Prostate gland (tissue), 2 donors: ENCODE data around the gene GNA12. TPM values are rescaled to one million over a fixed set of nuclear protein-coding genes. Genes with fewer than 3 reads are reported as not detected.
A peak's percentile ranks its signal among the peaks of the same experiment; 100 is the strongest.

Source experiments
- DNase-seq: peaks from one replicate; pipeline ENCODE4 v3.0.0-alpha.2; 2019; ENCODE audit warnings: low spot score
- H3K27ac ChIP-seq, 2 donors: fragments of 200-600 bp; sonication (generic); 2 replicates each; pipeline ENCODE4 v1.5.1; 2017 to 2019
- H3K27me3 ChIP-seq: fragments of 200-600 bp; sonication (generic); replicated peaks from 2 replicates; pipeline ENCODE4 v1.5.1; 2019; ENCODE audit not compliant: insufficient read depth
- H3K36me3 ChIP-seq, 2 donors: fragments of 200-600 bp; sonication (generic); 1 replicate in 1 of 2; 2 replicates in 1 of 2; pipeline versions ENCODE4 v1.5.1 to v1.8.1; 2017 to 2019
- H3K4me1 ChIP-seq: fragments of 200-600 bp; sonication (generic); replicated peaks from 2 replicates; pipeline ENCODE4 v1.5.1; 2019
- H3K4me3 ChIP-seq, 2 donors: fragments of 200-600 bp; sonication (generic); 2 replicates each; pipeline ENCODE4 v1.5.1; 2017 to 2019
- H3K9me3 ChIP-seq: fragments of 200-600 bp; sonication (generic); 2 replicates; pipeline ENCODE4 v1.5.1; 2017
- CTCF ChIP-seq, 4 experiments: fragments of 200-600 bp in 2 of 4; fragments of 450-650 bp in 2 of 4; sonication (generic) in 2 of 4; IDR thresholded peaks; 1 replicate in 3 of 4; 2 replicates in 1 of 4; pipeline ENCODE4 v1.5.1; 2016 to 2019; ENCODE audit warnings: antibody characterized with exemption in 4 of 4, mild to moderate bottlenecking in 2 of 4, moderate library complexity in 2 of 4
- POLR2A ChIP-seq: fragments of 450-650 bp; IDR thresholded peaks from one replicate; pipeline ENCODE4 v1.6.1; 2016; ENCODE audit warnings: antibody characterized with exemption, mild to moderate bottlenecking
- POLR2AphosphoS5 ChIP-seq: sonication (generic); formaldehyde crosslinking; IDR thresholded peaks from one replicate; pipeline ENCODE4 v1.6.1; 2017; ENCODE audit warnings: antibody characterized with exemption
- WGBS: methylation state at CpG from one replicate; pipeline ENCODE4 v1.1.5; 2018; 5-methylcytosine and 5-hydroxymethylcytosine counted together
- intact Hi-C: fragments of 100-400 bp; cut with DNase I; formaldehyde crosslinking; loops from one replicate; pipeline ENCODE4 v1.14.2; 2022
- total RNA-seq, 2 donors: library from RNA; depleted of rRNA; stranded (reverse); fragments of >200 nt; gene quantifications; one replicate each; pipeline ENCODE4 v1.1.0, GENCODE V29; 2016

GNA12 gene
- total RNA-seq, 2 donors from 2014 or later: 22.6 to 102 TPM

- H3K27me3 ChIP-seq: no peaks in the 10 kb centered on the region
- no peak for TF ChIP-seq CTCF (IDR thresholded peaks at IDR 0.05)
- no peak for TF ChIP-seq POLR2AphosphoS5
- TF ChIP-seq POLR2A: no peak
- no peaks in the 10 kb centered on the region for H3K36me3 ChIP-seq
- no peaks in the 10 kb centered on the region for H3K4me1 ChIP-seq
- intact Hi-C loops: no loop called here
- 75% methylated on average over 7 of the region's 7 CpGs for WGBS
- no peaks in the 10 kb centered on the region for H3K9me3 ChIP-seq
- no peak overlapping the region for H3K4me3 ChIP-seq
- DNase-seq: no peak
- peak overlapping the region in 1 of 2 donors; percentile 54 for H3K27ac ChIP-seq
Measured at GRCh38 chr7:2812114-2812487, 32.0 kb downstream of the GNA12 start.

- Histone ChIP-seq H3K4me1 (no peaks in the 10 kb centered on the region), H3K9me3 (no peaks in the 10 kb centered on the region), H3K4me3 (no peak overlapping the region), H3K36me3 (no peaks in the 10 kb centered on the region), H3K27ac (peak overlapping the region in 1 of 2 donors; percentile 54), H3K27me3 (no peaks in the 10 kb centered on the region)
- 70% methylated on average over 19 of the region's 19 CpGs for WGBS
- no peak for DNase-seq
- TF ChIP-seq POLR2AphosphoS5 (no peak), POLR2A (no peak), CTCF (IDR thresholded peaks at IDR 0.05) (no peak)
- intact Hi-C loops: no loop called here
Measured at GRCh38 chr7:2811476-2812113, 32.5 kb downstream of the GNA12 start.

GRCh38 chr7:2810682-2811415 is 33.3 kb downstream of the GNA12 start:
- DNase-seq: no peak
- no peak overlapping the region for H3K27ac ChIP-seq
- 70% methylated on average over 16 of the region's 16 CpGs for WGBS
- H3K36me3 ChIP-seq: no peaks in the 10 kb centered on the region
- H3K4me3 ChIP-seq: no peak overlapping the region
- TF ChIP-seq POLR2A (no peak), POLR2AphosphoS5 (no peak), CTCF (IDR thresholded peaks at IDR 0.05) (no peak)
- intact Hi-C loops: no loop called here
- H3K9me3 ChIP-seq: no peaks in the 10 kb centered on the region
- H3K27me3 ChIP-seq: no peaks in the 10 kb centered on the region
- H3K4me1 ChIP-seq: no peaks in the 10 kb centered on the region

GRCh38 chr7:2809903-2810625 is 34.0 kb downstream of the GNA12 start:
- WGBS: 93% methylated on average over 8 of the region's 8 CpGs
- intact Hi-C loops: no loop called here
- H3K36me3 ChIP-seq: no peaks in the 10 kb centered on the region
- H3K9me3 ChIP-seq: no peaks in the 10 kb centered on the region
- no peaks in the 10 kb centered on the region for H3K4me1 ChIP-seq
- no peaks in the 10 kb centered on the region for H3K27me3 ChIP-seq
- no peak for DNase-seq
- TF ChIP-seq POLR2A: no peak
- TF ChIP-seq CTCF (IDR thresholded peaks at IDR 0.05): no peak
- TF ChIP-seq POLR2AphosphoS5: no peak
- no peak overlapping the region for H3K27ac ChIP-seq
- no peak overlapping the region for H3K4me3 ChIP-seq
